ENCODE data around the gene STIP1. TPM values are rescaled to one million over a fixed set of nuclear protein-coding genes. Genes with fewer than 3 reads are reported as not detected.

The STIP1 gene
- total and polyA plus RNA-seq, 10 of the 15 experiments (the other 5 are each of a cell fraction or from before 2014, with no cell fraction given) = 25.2 to 291 (median 191) TPM

GRCh38 chr11:64178951-64179639 is 6.9 kb upstream of the STIP1 start:
- RAD21 ChIA-PET (ENCODE audit: unreplicated experiment) = interaction anchor here (1.1 kb wide), 1 partner anchor 28 kb away, joined by 3 read pairs; the partner anchor contains the start of gene FERMT3
- BruUV-seq (replicated peaks) = no TSS peak
- POLR2A ChIA-PET = no interaction called here
- Histone ChIP-seq H3K79me2 (ENCODE audit: control insufficient read depth, insufficient read depth, low read length) (peaks cover 10% of the 10 kb centered on the region), H3K36me3 (ENCODE audit: control insufficient read depth in 2 of 2, insufficient read depth in 2 of 2, low read length in 1 of 2) (no peaks in the 10 kb centered on the region), H3K4me3 (no peak overlapping the region), H3K27ac (ENCODE audit: control insufficient read depth, insufficient read depth) (no peak overlapping the region), H2AFZ (ENCODE audit: control insufficient read depth, low read depth, low read length) (no peak overlapping the region), H4K20me1 (ENCODE audit: control insufficient read depth, insufficient read depth) (peaks cover 3% of the 10 kb centered on the region; the same call in 1 of the 2 replicates), H3K4me1 (ENCODE audit: control insufficient read depth, insufficient read depth, low read length) (peaks cover 27% of the 10 kb centered on the region), H3K4me2 (ENCODE audit: control insufficient read depth, insufficient read depth) (no peak overlapping the region), H3K9me3 (replicated peaks; ENCODE audit: control insufficient read depth, insufficient read depth, low read length) (no peaks in the 10 kb centered on the region), H3K27me3 (replicated peaks in 1 of 2; ENCODE audit: control insufficient read depth in 2 of 2, insufficient read depth in 2 of 2, low read length in 1 of 2) (no peaks in the 10 kb centered on the region), H3K9ac (ENCODE audit: control insufficient read depth, insufficient read depth, low read length) (no peak overlapping the region)
- no peak for FAIRE-seq
- SMC1A ChIA-PET (ENCODE audit: uncharacterized antibody, unreplicated experiment) = no interaction called here
- in situ Hi-C loops (cut with MboI) (no loop called here), intact Hi-C loops (cut with micrococcal nuclease; ENCODE audit: unreplicated experiment) (no loop called here)
- DNase-seq (ENCODE audit: low read depth, low spot score) = no peak
- CTCF ChIA-PET = interaction anchor here (1.0 kb wide), 2 partner anchors 26 to 271 kb away, joined by 3 read pairs; no protein-coding TSS in a partner anchor
- 95% methylated on average over 12 of the region's 12 CpGs for WGBS (ENCODE audit: insufficient coverage, insufficient replicate concordance, low lambda C conversion rate, missing lambda C conversion rate)
- ATAC-seq = no peak
- TF ChIP-seq POLR2AphosphoS5 (IDR thresholded peaks at IDR 0.05; ENCODE audit: low read length) (no peak), IRF5 (IDR thresholded peaks at IDR 0.05; ENCODE audit: borderline replicate concordance) (no peak), CHD1 (IDR thresholded peaks at IDR 0.05; ENCODE audit: low read depth, low read length) (no peak), SUZ12 (IDR thresholded peaks at IDR 0.05; ENCODE audit: unreplicated experiment) (no peak), ZNF384 (IDR thresholded peaks at IDR 0.05; ENCODE audit: borderline replicate concordance, low read depth, low read length) (no peak), ETV6 (conservative IDR thresholded peaks at IDR 0.05 in 1 of 2, IDR thresholded peaks at IDR 0.05 in 1 of 2; ENCODE audit: borderline replicate concordance in 1 of 2, low read depth in 1 of 2) (no peak), NBN (IDR thresholded peaks at IDR 0.05) (no peak), NRF1 (conservative IDR thresholded peaks at IDR 0.05; ENCODE audit: low read depth, low read length) (no peak), IKZF2 (IDR thresholded peaks at IDR 0.05) (no peak), ZNF622 (IDR thresholded peaks at IDR 0.05) (no peak), BHLHE40 (IDR thresholded peaks at IDR 0.05; ENCODE audit: borderline replicate concordance in 1 of 2, low read depth in 2 of 2, low read length in 1 of 2) (no peak), TCF7 (IDR thresholded peaks at IDR 0.05; ENCODE audit: borderline replicate concordance) (no peak), CUX1 (IDR thresholded peaks at IDR 0.05; ENCODE audit: insufficient replicate concordance, low read depth, low read length) (no peak)

Measured in GM12878 (cell line).